AG09309 (cell line): ENCODE data around the gene FARP1.

Source experiments
- DNase-seq: peaks from one replicate; pipeline ENCODE4 v3.0.0-alpha.2; 2010; ENCODE audit warnings: low read depth
- H3K4me3 ChIP-seq: 2 replicates; pipeline ENCODE4 v1.5.1; 2011; ENCODE audit warnings: mild to moderate bottlenecking, low read depth, low read length, moderate library complexity; ENCODE audit not compliant: control insufficient read depth
- CTCF ChIP-seq: IDR thresholded peaks from 2 replicates; pipeline ENCODE4 v1.5.1; 2011; ENCODE audit warnings: mild to moderate bottlenecking, low read depth, low read length, inconsistent platforms; ENCODE audit not compliant: insufficient read depth, control insufficient read depth; ENCODE audit errors: missing control alignments

FARP1 gene

GRCh38 chr13:98399756-98400155, 256.9 kb downstream of the FARP1 start:
- DNase-seq: peak; percentile 81
- H3K4me3 ChIP-seq: no peak overlapping the region
- no peak for TF ChIP-seq CTCF

GRCh38 chr13:98401934-98402333, 259.0 kb downstream of the FARP1 start:
- H3K4me3 ChIP-seq: no peak overlapping the region
- no peak for TF ChIP-seq CTCF
- no peak for DNase-seq

- no peak for TF ChIP-seq CTCF
- DNase-seq: no peak
- H3K4me3 ChIP-seq: no peak overlapping the region
These were observed 260.2 kb downstream of the FARP1 start for GRCh38 chr13:98403076-98403475.

GRCh38 chr13:98405107-98405571, 262.2 kb downstream of the FARP1 start:
- TF ChIP-seq CTCF: no peak
- no peak overlapping the region for H3K4me3 ChIP-seq
- no peak for DNase-seq

- no peak for TF ChIP-seq CTCF
- DNase-seq: no peak
- H3K4me3 ChIP-seq: no peak overlapping the region
These were observed 262.9 kb downstream of the FARP1 start for GRCh38 chr13:98405690-98406344.

GRCh38 chr13:98406427-98406826, 263.5 kb downstream of the FARP1 start:
- no peak overlapping the region for H3K4me3 ChIP-seq
- no peak for TF ChIP-seq CTCF
- no peak for DNase-seq
